DND-41 (cell line): ENCODE results near the gene FFAR2.

Experiments
- CTCF ChIP-seq: IDR thresholded peaks from 2 replicates; pipeline ENCODE4 v1.5.1; 2012; ENCODE audit warnings: borderline replicate concordance, low read length, moderate library complexity, mild to moderate bottlenecking; ENCODE audit not compliant: poor library complexity, severe bottlenecking; ENCODE audit errors: extremely low read depth
- EZH2 ChIP-seq: IDR thresholded peaks from 3 replicates; pipeline ENCODE4 v1.6.1; 2012; ENCODE audit warnings: borderline replicate concordance, low read depth, mild to moderate bottlenecking, moderate library complexity, low read length, inconsistent platforms; ENCODE audit not compliant: severe bottlenecking

DNA sequence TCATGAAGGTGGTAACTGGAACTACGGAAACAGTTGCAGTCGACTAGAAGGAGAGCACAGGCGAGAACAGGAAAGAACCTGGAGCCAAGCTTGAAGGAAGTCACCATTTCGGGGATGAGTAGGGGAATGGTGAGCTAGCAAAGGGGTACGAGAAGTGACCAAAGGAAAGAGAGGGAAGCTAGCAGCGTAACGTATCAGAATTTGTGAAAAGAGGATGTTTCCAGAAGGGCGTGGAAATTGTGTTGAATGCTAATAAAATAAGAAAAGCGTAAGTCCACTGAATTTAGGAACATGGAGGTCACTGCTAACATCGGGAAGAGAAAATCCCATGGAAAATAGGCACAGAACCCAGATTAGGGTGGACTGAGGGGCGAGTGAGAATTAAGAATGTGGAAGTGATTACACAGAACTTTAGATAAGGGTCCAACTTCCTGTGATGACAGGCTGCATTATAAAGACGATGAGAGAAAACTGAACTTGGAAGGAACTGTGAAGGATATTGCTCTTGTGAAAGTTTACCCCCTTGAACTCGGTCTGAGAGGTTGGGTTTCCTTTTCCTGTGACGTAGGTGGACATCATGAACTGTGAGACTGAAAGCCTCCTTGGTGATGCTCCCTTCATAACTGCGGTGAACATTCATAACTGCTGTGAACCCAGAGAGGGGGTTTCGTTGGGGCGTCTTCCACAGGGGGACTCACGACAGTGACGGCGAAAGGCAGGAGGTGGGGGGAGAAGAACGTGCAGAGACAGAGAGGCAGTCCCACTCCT lies 2.0 kb upstream of the FFAR2 start:
- no peak for TF ChIP-seq EZH2
- TF ChIP-seq CTCF: no peak
